Heart left ventricle (tissue), 13 donors: Measurements from ENCODE around the gene SLC25A13.

Experiments
- POLR2A ChIP-seq, 2 donors: fragments of 450-650 bp; IDR thresholded peaks; one replicate each; pipeline ENCODE4 v1.6.1; 2017; ENCODE audit warnings: antibody characterized with exemption in 2 of 2, mild to moderate bottlenecking in 2 of 2, moderate library complexity in 2 of 2
- TF ChIP-seq, protein P1 (sequence below), 12 donors: fragments of 200-600 bp; sonication (generic) in 4 of 12; IDR thresholded peaks; one replicate each; pipeline versions ENCODE4 v1.5.0 to v1.8.0; 2018 to 2022; ENCODE audit warnings: antibody characterized with exemption in 12 of 12, mild to moderate bottlenecking in 5 of 12
- donor health status: ischemic (EF 13 %, LVEDD 7.1; RV severe dilation, severe dysfunction).
- donor health status: DM: no; HTN: yes; CAD: no.
- donor health status: DM: no; HTN: no; CAD: no.
- donor health status: ischemic (EF 25% LVEDD 6.9; RV normal size, moderate dysfunction).
- donor health status: ischemic (EF 25% LVEDD 5.7; RV mildly dilated, moderate dysfunction).
- donor health status: ischemic (EF 35%, LVEDD 5.7; RV mildly dilated, moderate dysfunction).
- donor health status: nonischemic (EF 11% LVEDD 7.7; RV severe dilation, severe dysfunction).
- donor health status: DM: yes; HTN: yes; CAD: no.
- donor health status: PGD.
- donor health status: ischemic (EF 29% LVEDD 5.4; RV normal size, mild dysfunction).
- donor health status: nonischemic (EF 23%, LVEDD 6.1; RV moderate dilation, normal function).

DNA sequence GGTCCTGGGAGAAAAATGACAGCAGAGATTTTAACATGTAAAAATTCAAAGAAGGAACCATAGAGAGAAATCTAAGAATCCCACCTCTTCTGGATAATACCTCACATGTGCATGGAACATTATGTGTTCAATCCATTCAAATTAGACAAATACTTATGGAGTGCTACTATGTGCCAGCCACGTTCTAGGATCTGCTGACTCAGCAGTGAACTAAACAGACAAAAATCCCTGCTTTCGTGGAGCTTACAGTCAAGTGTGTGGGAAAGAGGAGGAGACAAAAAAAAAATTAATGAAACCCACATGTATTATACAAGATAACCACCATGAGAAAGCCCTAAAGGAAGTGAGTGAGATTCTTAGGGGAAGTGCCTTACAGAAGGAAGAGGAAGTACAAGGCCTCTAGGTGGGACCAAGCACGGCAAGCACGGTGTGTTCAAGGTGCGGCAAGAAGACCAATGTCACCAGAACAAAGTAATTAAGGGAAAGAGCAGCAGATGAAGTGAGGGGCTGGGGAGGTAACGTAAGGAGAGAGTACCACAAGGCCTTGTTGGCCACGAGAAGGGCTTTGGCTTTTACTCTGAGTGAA lies 71.0 kb downstream of the SLC25A13 start:
- TF ChIP-seq, protein P1, sequence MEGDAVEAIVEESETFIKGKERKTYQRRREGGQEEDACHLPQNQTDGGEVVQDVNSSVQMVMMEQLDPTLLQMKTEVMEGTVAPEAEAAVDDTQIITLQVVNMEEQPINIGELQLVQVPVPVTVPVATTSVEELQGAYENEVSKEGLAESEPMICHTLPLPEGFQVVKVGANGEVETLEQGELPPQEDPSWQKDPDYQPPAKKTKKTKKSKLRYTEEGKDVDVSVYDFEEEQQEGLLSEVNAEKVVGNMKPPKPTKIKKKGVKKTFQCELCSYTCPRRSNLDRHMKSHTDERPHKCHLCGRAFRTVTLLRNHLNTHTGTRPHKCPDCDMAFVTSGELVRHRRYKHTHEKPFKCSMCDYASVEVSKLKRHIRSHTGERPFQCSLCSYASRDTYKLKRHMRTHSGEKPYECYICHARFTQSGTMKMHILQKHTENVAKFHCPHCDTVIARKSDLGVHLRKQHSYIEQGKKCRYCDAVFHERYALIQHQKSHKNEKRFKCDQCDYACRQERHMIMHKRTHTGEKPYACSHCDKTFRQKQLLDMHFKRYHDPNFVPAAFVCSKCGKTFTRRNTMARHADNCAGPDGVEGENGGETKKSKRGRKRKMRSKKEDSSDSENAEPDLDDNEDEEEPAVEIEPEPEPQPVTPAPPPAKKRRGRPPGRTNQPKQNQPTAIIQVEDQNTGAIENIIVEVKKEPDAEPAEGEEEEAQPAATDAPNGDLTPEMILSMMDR (IDR thresholded peaks at IDR 0.05) = no peak
- TF ChIP-seq POLR2A (IDR thresholded peaks at IDR 0.05) = no peak
